Progenitor cell of endocrine pancreas (in vitro differentiated cells): ENCODE measurements around the gene SYT11. TPM values are rescaled to one million over a fixed set of nuclear protein-coding genes. Genes with fewer than 3 reads are reported as not detected.

Source experiments
- DNase-seq: peaks from one replicate; pipeline ENCODE4 v3.0.0; 2021; ENCODE audit warnings: low spot score; ENCODE audit not compliant: unreplicated experiment
- H3K27ac Mint-ChIP-seq: 2 replicates; pipeline ENCODE4 v1.8.0; 2021; ENCODE audit warnings: mild to moderate bottlenecking, moderate library complexity, mixed read lengths
- H3K27me3 Mint-ChIP-seq: 2 replicates; pipeline ENCODE4 v1.8.0; 2021; ENCODE audit warnings: mixed read lengths
- H3K36me3 Mint-ChIP-seq: 2 replicates; pipeline ENCODE4 v1.8.0; 2022; ENCODE audit warnings: mixed read lengths; ENCODE audit not compliant: insufficient read depth
- H3K4me1 Mint-ChIP-seq: 2 replicates; pipeline ENCODE4 v1.8.0; 2021; ENCODE audit warnings: low read depth, mixed read lengths
- H3K4me3 Mint-ChIP-seq: 2 replicates; pipeline ENCODE4 v1.8.0; 2021; ENCODE audit warnings: low read depth, mild to moderate bottlenecking, moderate library complexity, mixed read lengths
- H3K9me3 Mint-ChIP-seq: 2 replicates; pipeline ENCODE4 v1.8.0; 2021; ENCODE audit warnings: low read depth, mixed read lengths
- total RNA-seq: library from RNA; stranded (reverse); gene quantifications from 2 replicates; pipeline ENCODE4 v1.2.1, GENCODE V29; 2021
- TF ChIP-seq, protein P1 (sequence below): fragments of 200-600 bp; sonication (generic); IDR thresholded peaks from one replicate; pipeline ENCODE4 v1.5.0; 2021; ENCODE audit warnings: antibody characterized with exemption, mild to moderate bottlenecking; ENCODE audit not compliant: unreplicated experiment

The SYT11 gene
- total RNA-seq, 1 donor from 2014 or later: 1.7 TPM

GRCh38 chr1:155932081-155932480 lies 72.7 kb downstream of the SYT11 start:
- peak overlapping the region; percentile 52 for H3K4me3 Mint-ChIP-seq
- H3K27me3 Mint-ChIP-seq: no peaks in the 10 kb centered on the region
- H3K36me3 Mint-ChIP-seq: peaks cover 17% of the 10 kb centered on the region
- H3K27ac Mint-ChIP-seq: no peak overlapping the region
- TF ChIP-seq, protein P1, sequence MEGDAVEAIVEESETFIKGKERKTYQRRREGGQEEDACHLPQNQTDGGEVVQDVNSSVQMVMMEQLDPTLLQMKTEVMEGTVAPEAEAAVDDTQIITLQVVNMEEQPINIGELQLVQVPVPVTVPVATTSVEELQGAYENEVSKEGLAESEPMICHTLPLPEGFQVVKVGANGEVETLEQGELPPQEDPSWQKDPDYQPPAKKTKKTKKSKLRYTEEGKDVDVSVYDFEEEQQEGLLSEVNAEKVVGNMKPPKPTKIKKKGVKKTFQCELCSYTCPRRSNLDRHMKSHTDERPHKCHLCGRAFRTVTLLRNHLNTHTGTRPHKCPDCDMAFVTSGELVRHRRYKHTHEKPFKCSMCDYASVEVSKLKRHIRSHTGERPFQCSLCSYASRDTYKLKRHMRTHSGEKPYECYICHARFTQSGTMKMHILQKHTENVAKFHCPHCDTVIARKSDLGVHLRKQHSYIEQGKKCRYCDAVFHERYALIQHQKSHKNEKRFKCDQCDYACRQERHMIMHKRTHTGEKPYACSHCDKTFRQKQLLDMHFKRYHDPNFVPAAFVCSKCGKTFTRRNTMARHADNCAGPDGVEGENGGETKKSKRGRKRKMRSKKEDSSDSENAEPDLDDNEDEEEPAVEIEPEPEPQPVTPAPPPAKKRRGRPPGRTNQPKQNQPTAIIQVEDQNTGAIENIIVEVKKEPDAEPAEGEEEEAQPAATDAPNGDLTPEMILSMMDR: no peak
- no peaks in the 10 kb centered on the region for H3K9me3 Mint-ChIP-seq
- peaks cover 18% of the 10 kb centered on the region for H3K4me1 Mint-ChIP-seq
- no peak for DNase-seq

DNA sequence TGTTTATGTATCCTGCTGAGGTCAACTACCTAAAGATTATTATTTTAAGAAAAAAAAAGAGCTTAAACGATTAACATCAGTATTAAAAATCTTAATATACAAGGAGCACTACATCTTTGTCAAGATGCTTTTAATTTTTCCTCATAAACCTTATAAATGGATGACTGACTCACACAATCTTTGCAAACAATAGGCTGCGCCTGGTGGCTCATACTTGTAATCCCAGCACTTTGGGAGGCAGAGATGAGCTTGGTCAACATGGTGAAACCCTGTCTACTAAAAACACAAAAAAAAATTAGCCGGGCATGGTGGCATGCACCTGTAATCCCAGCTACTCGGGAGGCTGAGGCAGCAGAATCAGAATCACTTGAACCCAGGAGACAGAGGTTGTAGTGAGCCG lies 73.1 kb downstream of the SYT11 start:
- Mint-ChIP-seq H3K27me3 (no peaks in the 10 kb centered on the region), H3K27ac (no peak overlapping the region), H3K36me3 (peaks cover 16% of the 10 kb centered on the region), H3K9me3 (no peaks in the 10 kb centered on the region), H3K4me3 (peak overlapping the region; percentile 52), H3K4me1 (peaks cover 18% of the 10 kb centered on the region)
- TF ChIP-seq, protein P1: no peak
- no peak for DNase-seq

DNA sequence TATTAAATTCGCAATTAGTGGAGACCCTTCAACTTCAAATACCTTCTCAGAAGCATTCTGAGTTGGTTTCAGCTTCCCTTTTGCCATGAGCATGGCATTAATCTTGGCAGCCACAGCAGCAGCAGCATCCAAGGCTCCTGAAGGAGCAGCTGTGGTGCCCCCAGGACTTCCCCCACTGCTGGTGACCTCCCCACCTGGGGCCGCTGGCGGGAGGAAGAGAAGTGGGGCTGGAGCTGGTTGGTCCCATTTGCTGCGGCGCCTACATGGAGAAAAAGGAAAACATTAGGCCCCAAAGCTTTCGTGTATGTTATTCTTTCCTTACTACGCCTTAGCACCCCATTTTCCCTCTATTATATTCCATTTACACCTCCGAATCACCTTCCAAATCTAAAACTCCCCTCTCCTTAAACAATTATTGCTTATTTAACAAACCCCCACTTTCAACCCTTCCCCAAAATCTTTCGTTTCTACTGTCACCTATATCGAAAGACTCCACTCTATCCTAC lies 74.3 kb downstream of the SYT11 start:
- Mint-ChIP-seq H3K27me3 (no peaks in the 10 kb centered on the region), H3K4me3 (no peak overlapping the region), H3K27ac (no peak overlapping the region), H3K36me3 (peaks cover 14% of the 10 kb centered on the region), H3K4me1 (peaks cover 18% of the 10 kb centered on the region), H3K9me3 (no peaks in the 10 kb centered on the region)
- DNase-seq: no peak
- TF ChIP-seq, protein P1: no peak

GRCh38 chr1:155934097-155934935 lies 74.9 kb downstream of the SYT11 start, which contains the start of gene KHDC4:
Gene KHDC4 (minus strand): TSS chr1:155934413. CDS start chr1:155934373, 40 bp downstream.
- Mint-ChIP-seq H3K27me3 (no peaks in the 10 kb centered on the region), H3K4me3 (no peak within 1 kb of the TSS), H3K27ac (no peak within 1 kb of the TSS), H3K4me1 (peaks cover 18% of the 10 kb centered on the region), H3K9me3 (no peaks in the 10 kb centered on the region), H3K36me3 (peaks cover 9% of the 10 kb centered on the region)
- TF ChIP-seq, protein P1: peak; percentile 12
- peak; percentile 77 for DNase-seq

Other genes with a start within 250 kb of the SYT11 start
- 53.4 and 62.1 TPM in 2 replicates for gene MSTO1, start 249.3 kb upstream of the SYT11 start, total RNA-seq
- gene YY1AP1, start 170.8 kb upstream of the SYT11 start, total RNA-seq: 54.6 and 56.2 TPM in 2 replicates
- 121 and 126 TPM in 2 replicates for gene DAP3, start 170.5 kb upstream of the SYT11 start, total RNA-seq
- gene GON4L, start 2.4 kb upstream of the SYT11 start, total RNA-seq: 69.4 and 73.2 TPM in 2 replicates
- gene RIT1, start 51.8 kb downstream of the SYT11 start, total RNA-seq: 28.3 and 30.1 TPM in 2 replicates
- gene KHDC4, start 74.8 kb downstream of the SYT11 start, total RNA-seq: 67.6 and 71.2 TPM in 2 replicates
- gene RXFP4, start 82.1 kb downstream of the SYT11 start, total RNA-seq: not detected in 2 replicates
- gene ARHGEF2, start 119.0 kb downstream of the SYT11 start, total RNA-seq: 103 and 111 TPM in 2 replicates
- 299 and 301 TPM in 2 replicates for gene SSR2, start 161.4 kb downstream of the SYT11 start, total RNA-seq
- gene UBQLN4, start 194.2 kb downstream of the SYT11 start, total RNA-seq: 94.2 and 97.8 TPM in 2 replicates
- gene LAMTOR2, start 195.2 kb downstream of the SYT11 start, total RNA-seq: 61.0 and 63.0 TPM in 2 replicates
- 93.8 and 99.1 TPM in 2 replicates for gene RAB25, start 201.6 kb downstream of the SYT11 start, total RNA-seq
- gene MEX3A, start 222.9 kb downstream of the SYT11 start, total RNA-seq: 112 and 113 TPM in 2 replicates